H4 (cell line): Measurements from ENCODE around the gene PITPNC1. TPM values are rescaled to one million over a fixed set of nuclear protein-coding genes. Genes with fewer than 3 reads are reported as not detected.
"Not testable (repeated sequence)": the region's sequence is repeated elsewhere in the genome, so short reads cannot be mapped to it uniquely, and the experiment has no call there.

Source experiments
- DNase-seq: peaks from one replicate; pipeline ENCODE4 v3.0.0-alpha.2; 2015; ENCODE audit warnings: low spot score
- total RNA-seq: library from RNA; depleted of rRNA; stranded (reverse); fragments of >200 nt; shearing (Covaris generic); gene quantifications from 2 replicates; pipeline ENCODE4 v1.2.3, GENCODE V29; 2014

The PITPNC1 gene
- total RNA-seq, 1 experiment from 2014 or later, result 6.3 TPM

- no peak for DNase-seq
Observed at GRCh38 chr17:67648032-67648905, 271.2 kb downstream of the PITPNC1 start.

- DNase-seq, result not testable (repeated sequence)
Observed at GRCh38 chr17:67648906-67649295, 271.8 kb downstream of the PITPNC1 start.

- no peak for DNase-seq
Observed at GRCh38 chr17:67649891-67650290, 272.8 kb downstream of the PITPNC1 start.

GRCh38 chr17:67651218-67651579 lies 274.1 kb downstream of the PITPNC1 start:
- DNase-seq, result not testable (repeated sequence)

GRCh38 chr17:67652433-67652832 lies 275.4 kb downstream of the PITPNC1 start:
- DNase-seq, result no peak

GRCh38 chr17:67655478-67656148 lies 278.5 kb downstream of the PITPNC1 start:
- DNase-seq, result no peak

- no peak for DNase-seq
Observed at GRCh38 chr17:67656494-67657203, 279.6 kb downstream of the PITPNC1 start.

- DNase-seq, result no peak
Observed at GRCh38 chr17:67657596-67657995, 280.5 kb downstream of the PITPNC1 start.

- no peak for DNase-seq
Observed at GRCh38 chr17:67658265-67658664, 281.2 kb downstream of the PITPNC1 start.

- DNase-seq, result no peak
Observed at GRCh38 chr17:67659028-67659427, 281.9 kb downstream of the PITPNC1 start.

- no peak for DNase-seq
Observed at GRCh38 chr17:67662712-67663111, 285.6 kb downstream of the PITPNC1 start.

GRCh38 chr17:67663457-67663856 lies 286.4 kb downstream of the PITPNC1 start:
- no peak for DNase-seq

- DNase-seq, result no peak
Observed at GRCh38 chr17:67666028-67666427, 288.9 kb downstream of the PITPNC1 start.

- no peak for DNase-seq
Observed at GRCh38 chr17:67666710-67667109, 289.6 kb downstream of the PITPNC1 start.

- DNase-seq, result peak; percentile 41
Observed at GRCh38 chr17:67671493-67671892, 294.4 kb downstream of the PITPNC1 start.

- DNase-seq, result no peak
Observed at GRCh38 chr17:67672592-67673335, 295.7 kb downstream of the PITPNC1 start.

- DNase-seq, result no peak
Observed at GRCh38 chr17:67675481-67675880, 298.4 kb downstream of the PITPNC1 start.

- no peak for DNase-seq
Observed at GRCh38 chr17:67676305-67676704, 299.2 kb downstream of the PITPNC1 start.

GRCh38 chr17:67678414-67678813 lies 301.3 kb downstream of the PITPNC1 start:
- DNase-seq, result no peak

- DNase-seq, result no peak
Observed at GRCh38 chr17:67679225-67679624, 302.1 kb downstream of the PITPNC1 start.

- DNase-seq, result no peak
Observed at GRCh38 chr17:67679721-67680120, 302.6 kb downstream of the PITPNC1 start.
